Right atrium auricular region (tissue), 2 donors: Measurements from ENCODE around the gene UCP3. TPM values are rescaled to one million over a fixed set of nuclear protein-coding genes. Genes with fewer than 3 reads are reported as not detected.
A peak's percentile ranks its signal among the peaks of the same experiment; 100 is the strongest.

Experiments
- DNase-seq: peaks from one replicate; pipeline ENCODE4 v3.0.0-alpha.2; 2019; ENCODE audit warnings: low spot score
- H3K27ac ChIP-seq, 2 donors: fragments of 200-600 bp; sonication (generic); 1 replicate in 1 of 2; 2 replicates in 1 of 2; pipeline ENCODE4 v1.5.1; 2016 to 2019
- H3K27me3 ChIP-seq, 2 donors: fragments of 200-600 bp; sonication (generic); one replicate each; pipeline versions ENCODE4 v1.5.1 to v1.6.0; 2017 to 2019
- H3K36me3 ChIP-seq: fragments of 200-600 bp; sonication (generic); one replicate; pipeline ENCODE4 v1.5.1; 2016
- H3K4me1 ChIP-seq, 2 donors: fragments of 200-600 bp; sonication (generic); one replicate each; pipeline versions ENCODE4 v1.5.1 to v1.6.0; 2017 to 2019
- H3K4me3 ChIP-seq, 2 donors: fragments of 200-600 bp; sonication (generic); 1 replicate in 1 of 2; 2 replicates in 1 of 2; pipeline ENCODE4 v1.5.1; 2017 to 2019; ENCODE audit warnings: mild to moderate bottlenecking in 1 of 2, moderate library complexity in 1 of 2
- H3K9me3 ChIP-seq, 2 donors: fragments of 200-600 bp; sonication (generic); one replicate each; pipeline ENCODE4 v1.5.1; 2019
- CTCF ChIP-seq, 2 donors: fragments of 200-600 bp; sonication (generic); IDR thresholded peaks; one replicate each; pipeline ENCODE4 v1.5.1; 2019; ENCODE audit warnings: antibody characterized with exemption in 2 of 2
- total RNA-seq, 2 donors: library from RNA; depleted of rRNA; stranded (reverse); fragments of >200 nt; gene quantifications; one replicate each; pipeline ENCODE4 v1.1.0, GENCODE V29; 2016

The UCP3 gene
- total RNA-seq, 2 donors from 2014 or later: 0.37 to 1.1 TPM

- DNase-seq: no peak
- peaks cover 0 to 6% of the 10 kb centered on the region in 2 donors for H3K4me1 ChIP-seq
- H3K9me3 ChIP-seq: no peaks in the 10 kb centered on the region
- peaks cover 9% of the 10 kb centered on the region for H3K36me3 ChIP-seq
- TF ChIP-seq CTCF (IDR thresholded peaks at IDR 0.05): no peak
- H3K27ac ChIP-seq: peak overlapping the region in 1 of 2 donors; percentile 90
- peak overlapping the region in 1 of 2 donors; percentile 68 for H3K4me3 ChIP-seq
- H3K27me3 ChIP-seq: no peaks in the 10 kb centered on the region
These were observed 27.7 kb downstream of the UCP3 start for GRCh38 chr11:73981051-73981805.

GRCh38 chr11:73980001-73980961 is 28.6 kb downstream of the UCP3 start:
- Histone ChIP-seq H3K36me3 (peaks cover 9% of the 10 kb centered on the region), H3K4me3 (no peak overlapping the region), H3K9me3 (no peaks in the 10 kb centered on the region), H3K27me3 (no peaks in the 10 kb centered on the region), H3K27ac (peak overlapping the region in 1 of 2 donors; percentile 18), H3K4me1 (peaks cover 0 to 6% of the 10 kb centered on the region in 2 donors)
- no peak for TF ChIP-seq CTCF (IDR thresholded peaks at IDR 0.05)
- peak; percentile 62 for DNase-seq

- H3K4me3 ChIP-seq: no peak overlapping the region
- no peaks in the 10 kb centered on the region for H3K9me3 ChIP-seq
- peaks cover 9% of the 10 kb centered on the region for H3K36me3 ChIP-seq
- peaks cover 0 to 4% of the 10 kb centered on the region in 2 donors for H3K4me1 ChIP-seq
- H3K27ac ChIP-seq: no peak overlapping the region
- H3K27me3 ChIP-seq: no peaks in the 10 kb centered on the region
- no peak for DNase-seq
- no peak for TF ChIP-seq CTCF (IDR thresholded peaks at IDR 0.05)
These were observed 30.3 kb downstream of the UCP3 start for GRCh38 chr11:73978576-73979086.

- Histone ChIP-seq H3K4me3 (no peak overlapping the region), H3K9me3 (no peaks in the 10 kb centered on the region), H3K27ac (no peak overlapping the region), H3K36me3 (peaks cover 9% of the 10 kb centered on the region), H3K4me1 (no peaks in the 10 kb centered on the region), H3K27me3 (no peaks in the 10 kb centered on the region)
- DNase-seq: no peak
- TF ChIP-seq CTCF (IDR thresholded peaks at IDR 0.05): no peak
These were observed 30.9 kb downstream of the UCP3 start for GRCh38 chr11:73977856-73978519.

GRCh38 chr11:73976451-73977151 is 32.3 kb downstream of the UCP3 start:
- no peak for DNase-seq
- Histone ChIP-seq H3K9me3 (no peaks in the 10 kb centered on the region), H3K4me1 (no peaks in the 10 kb centered on the region), H3K27me3 (no peaks in the 10 kb centered on the region), H3K36me3 (peaks cover 9% of the 10 kb centered on the region), H3K27ac (no peak overlapping the region), H3K4me3 (no peak overlapping the region)
- no peak for TF ChIP-seq CTCF (IDR thresholded peaks at IDR 0.05)
